CD4-positive, alpha-beta T cell treated with Interleukin-17A for 4 hours (primary cell): ENCODE measurements around the gene DCDC2.
"Not testable (repeated sequence)": the region's sequence is repeated elsewhere in the genome, so short reads cannot be mapped to it uniquely, and the experiment has no call there.

Experiments used
- DNase-seq: peaks from one replicate; pipeline ENCODE4 v3.0.0-alpha.2; 2020; ENCODE audit warnings: mixed read lengths

DCDC2 gene

DNA sequence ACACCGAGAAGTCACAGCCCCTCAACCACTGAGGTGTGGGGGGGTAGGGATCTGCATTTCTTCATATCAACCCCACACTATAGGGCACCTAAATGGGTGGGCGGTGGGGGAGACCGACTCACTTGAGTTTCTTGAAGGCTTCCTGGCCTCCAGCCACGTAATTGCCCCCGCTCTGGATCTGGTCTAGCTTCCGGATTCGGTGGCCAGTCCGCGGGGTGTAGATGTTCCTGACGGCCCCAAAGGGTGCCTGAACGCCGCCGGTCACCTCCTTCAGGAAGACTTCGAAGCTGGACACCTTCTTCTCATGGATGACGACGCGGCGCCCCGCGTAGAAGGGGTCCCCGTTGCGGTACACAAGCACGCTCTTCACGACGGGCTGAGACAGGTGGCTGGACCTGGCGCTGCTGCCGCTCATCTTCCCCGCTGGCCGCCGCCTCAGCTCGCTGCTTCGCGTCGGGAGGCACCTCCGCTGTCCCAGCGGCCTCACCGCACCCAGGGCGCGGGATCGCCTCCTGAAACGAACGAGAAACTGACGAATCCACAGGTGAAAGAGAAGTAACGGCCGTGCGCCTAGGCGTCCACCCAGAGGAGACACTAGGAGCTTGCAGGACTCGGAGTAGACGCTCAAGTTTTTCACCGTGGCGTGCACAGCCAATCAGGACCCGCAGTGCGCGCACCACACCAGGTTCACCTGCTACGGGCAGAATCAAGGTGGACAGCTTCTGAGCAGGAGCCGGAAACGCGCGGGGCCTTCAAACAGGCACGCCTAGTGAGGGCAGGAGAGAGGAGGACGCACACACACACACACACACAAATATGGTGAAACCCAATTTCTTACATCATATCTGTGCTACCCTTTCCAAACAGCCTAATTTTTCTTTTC lies at the start of gene DCDC2:
DCDC2 (minus strand) TSS at position 724 of the 883 bp plus-strand sequence; CDS start at position 415, 309 bp downstream.
- peak; percentile 52 for DNase-seq

GRCh38 chr6:24405262-24405661 lies 47.4 kb upstream of the DCDC2 start:
- DNase-seq: no peak

DNA sequence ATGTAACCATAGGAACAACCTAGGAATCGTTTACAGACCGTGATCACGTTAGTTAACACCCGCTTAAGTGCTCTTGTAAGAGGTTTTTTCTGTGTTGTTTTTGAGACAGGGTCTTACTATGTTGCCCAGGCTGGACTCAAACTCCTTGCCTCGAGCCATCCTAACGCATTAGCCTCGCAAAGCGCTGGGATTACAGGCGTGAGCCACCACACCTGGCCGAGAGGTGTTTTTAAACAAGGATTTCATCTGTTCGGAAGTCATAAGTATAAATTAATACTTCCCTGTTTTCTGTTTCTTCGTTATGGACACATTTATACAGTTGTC lies 45.6 kb upstream of the DCDC2 start:
- DNase-seq: no peak

DNA sequence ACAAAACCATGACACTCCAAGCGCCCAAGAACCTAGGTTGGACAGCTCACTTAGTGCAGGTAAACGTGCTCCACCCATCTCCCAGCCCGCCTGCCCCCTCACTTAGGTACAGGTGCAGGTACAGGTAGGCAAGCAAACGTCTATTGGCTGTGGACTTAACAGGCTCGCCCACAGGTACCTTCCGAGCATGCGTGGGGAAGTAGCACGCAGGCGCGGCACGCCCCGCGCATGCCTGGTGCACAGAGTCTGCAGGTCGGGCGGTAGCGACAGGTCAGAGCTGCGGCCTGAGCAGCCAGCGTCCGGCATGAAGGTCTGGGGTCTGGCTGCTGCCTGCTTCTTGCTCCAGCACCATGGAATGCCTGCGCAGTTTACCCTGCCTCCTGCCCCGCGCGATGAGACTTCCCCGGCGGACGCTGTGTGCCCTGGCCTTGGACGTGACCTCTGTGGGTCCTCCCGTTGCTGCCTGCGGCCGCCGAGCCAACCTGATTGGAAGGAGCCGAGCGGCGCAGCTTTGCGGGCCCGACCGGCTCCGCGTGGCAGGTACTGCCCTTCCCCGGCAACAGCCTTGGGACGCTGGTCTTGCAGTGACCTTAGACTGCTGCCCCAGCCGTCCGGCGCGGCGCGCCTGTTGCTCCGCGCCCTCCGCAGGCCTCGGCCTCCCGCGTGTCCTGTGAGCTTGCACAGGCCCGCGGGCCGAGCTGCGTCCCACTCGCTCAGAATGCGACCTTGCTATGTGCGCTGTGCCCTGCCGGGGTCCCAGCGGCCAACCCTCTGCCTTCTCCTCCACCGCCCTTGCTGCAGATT lies 45.0 kb upstream of the DCDC2 start, which contains the start of gene MRS2:
MRS2 (plus strand) TSS at position 240 of the 804 bp plus-strand sequence; CDS start at position 351, 111 bp downstream.
- DNase-seq: peak; percentile 86

- DNase-seq: no peak
Observed at GRCh38 chr6:24401458-24401857, 43.6 kb upstream of the DCDC2 start.

- DNase-seq: not testable (repeated sequence)
Observed at GRCh38 chr6:24400045-24401039, 42.5 kb upstream of the DCDC2 start.

- DNase-seq: no peak
Observed at GRCh38 chr6:24397631-24398030, 39.8 kb upstream of the DCDC2 start.

GRCh38 chr6:24396824-24397223 lies 39.0 kb upstream of the DCDC2 start:
- DNase-seq: no peak

DNA sequence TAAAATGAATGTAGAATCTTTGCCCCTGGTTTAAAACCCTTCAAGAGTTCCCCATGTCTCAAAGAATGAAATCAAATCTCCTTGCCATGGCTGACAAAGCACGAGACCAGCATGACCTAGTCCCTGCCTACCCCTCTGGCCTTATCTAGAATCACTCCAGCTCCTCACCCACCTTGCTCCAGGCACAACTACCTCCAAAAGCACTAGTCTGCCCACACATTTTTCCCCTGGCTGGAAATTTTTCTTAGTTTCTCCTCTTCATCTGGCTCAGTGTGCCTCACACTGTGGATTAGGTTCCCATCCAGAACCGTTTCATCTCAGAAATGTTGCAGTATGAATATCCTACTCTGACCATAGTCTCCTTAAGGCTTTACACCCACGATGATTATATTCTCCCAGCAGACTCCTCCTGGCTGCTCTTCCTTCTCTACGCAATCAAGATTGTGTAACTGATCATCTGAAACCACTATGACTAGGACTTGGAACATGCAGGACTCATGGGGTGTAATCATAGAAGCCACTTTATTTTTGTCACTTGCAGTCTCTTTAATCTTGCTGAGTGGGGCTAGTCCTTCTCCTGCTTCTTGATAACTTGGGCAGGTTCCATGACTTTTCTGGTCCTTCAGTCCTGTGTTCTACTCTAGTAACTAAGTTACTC lies 37.0 kb upstream of the DCDC2 start:
- DNase-seq: no peak

DNA sequence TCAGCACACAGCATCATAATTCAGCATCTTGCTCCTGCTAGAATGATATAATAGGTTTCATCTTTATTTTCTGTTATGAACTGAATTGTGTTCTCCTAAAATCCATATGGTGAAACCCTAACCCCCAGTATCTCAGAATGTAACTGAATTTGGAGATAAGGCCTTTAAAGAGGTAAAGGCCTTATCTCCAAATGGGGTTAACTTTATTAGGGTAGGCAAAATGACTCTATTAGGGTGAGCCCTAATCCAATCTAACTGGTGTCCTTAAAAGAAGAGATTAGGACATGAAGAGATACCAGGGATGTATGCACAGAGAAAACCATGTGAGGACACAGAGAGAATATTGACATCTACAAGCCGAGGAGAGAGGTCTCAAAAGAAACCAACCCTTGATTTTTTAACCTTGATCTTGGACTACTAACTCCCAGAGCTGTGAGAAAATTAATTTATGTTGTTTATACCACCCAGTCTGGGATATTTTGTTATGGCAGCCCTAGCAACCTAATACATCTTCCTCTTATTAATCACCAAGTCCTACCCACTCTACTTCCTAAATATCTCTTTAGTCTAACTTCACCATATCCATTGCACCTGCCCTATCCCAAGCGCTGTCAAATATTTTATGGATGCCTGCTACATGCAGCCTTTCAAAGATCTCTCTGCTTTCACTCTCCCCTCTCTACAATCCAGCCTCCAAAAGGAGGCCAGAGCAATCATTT lies 36.4 kb upstream of the DCDC2 start:
- DNase-seq: no peak

- no peak for DNase-seq
Observed at GRCh38 chr6:24391756-24392405, 34.0 kb upstream of the DCDC2 start.

GRCh38 chr6:24391208-24391607 lies 33.3 kb upstream of the DCDC2 start:
- no peak for DNase-seq

- DNase-seq: no peak
Observed at GRCh38 chr6:24387818-24388217, 30.0 kb upstream of the DCDC2 start.

- DNase-seq: no peak
Observed at GRCh38 chr6:24385536-24386269, 27.8 kb upstream of the DCDC2 start.

DNA sequence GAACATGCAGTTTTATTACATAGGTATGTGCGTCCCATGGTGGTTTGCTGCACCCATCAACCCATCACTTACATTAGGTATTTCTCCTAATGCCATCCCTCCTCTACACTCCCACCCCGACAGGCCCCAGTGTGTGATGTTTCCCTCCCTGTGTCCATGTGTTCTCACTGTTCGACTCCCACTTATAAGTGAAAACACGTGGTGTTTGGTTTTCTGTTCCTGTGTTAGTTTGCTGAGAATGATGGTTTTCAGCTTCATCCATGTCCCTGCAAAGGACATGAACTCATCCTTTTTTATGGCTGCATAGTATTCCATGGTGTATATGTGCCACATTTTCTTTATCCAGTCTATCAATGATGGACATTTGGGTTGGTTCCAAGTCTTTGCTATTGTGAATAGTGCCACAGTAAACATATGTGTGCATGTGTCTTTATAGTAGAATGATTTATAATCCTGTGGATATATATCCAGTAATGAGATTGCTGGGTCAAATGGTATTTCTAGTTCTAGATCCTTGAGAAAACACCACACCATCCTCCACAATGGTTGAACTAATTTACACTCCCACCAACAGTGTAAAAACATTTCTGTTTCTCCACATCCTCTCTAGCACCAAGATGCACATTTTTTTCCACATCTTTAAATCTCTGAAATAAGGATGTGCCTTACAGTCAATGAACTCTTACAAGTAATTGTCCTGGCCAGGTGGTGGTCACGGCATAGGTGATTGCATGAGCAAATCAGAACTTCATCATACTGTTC lies 26.7 kb upstream of the DCDC2 start:
- not testable (repeated sequence) for DNase-seq

DNA sequence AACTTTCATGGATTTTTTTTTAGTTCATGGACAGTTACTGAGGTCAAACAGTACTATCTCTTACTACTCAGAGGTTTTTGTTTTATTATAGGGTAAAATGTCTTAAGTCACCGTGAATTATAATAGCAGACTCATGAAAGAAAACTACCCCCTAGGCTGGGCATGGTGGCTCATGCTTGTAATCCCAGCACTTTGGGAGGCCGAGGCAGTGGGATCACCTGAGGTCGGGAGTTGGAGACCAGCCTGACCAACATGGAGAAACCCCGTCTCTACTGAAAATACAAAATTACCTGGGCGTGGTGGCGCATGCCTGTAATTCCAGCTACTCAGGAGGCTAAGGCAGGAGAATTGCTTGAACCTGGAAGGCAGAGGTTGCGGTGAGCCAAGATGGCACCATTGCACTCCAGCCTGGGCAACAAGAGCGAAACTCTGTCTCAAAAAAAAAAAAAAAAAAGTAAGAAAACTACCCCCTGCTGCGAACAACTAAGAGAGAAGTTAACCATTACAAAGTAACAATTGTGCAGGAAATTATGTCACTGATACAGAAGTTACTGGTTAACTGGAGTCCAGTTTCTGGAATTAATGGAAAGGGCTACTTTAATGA lies 25.1 kb upstream of the DCDC2 start:
- DNase-seq: not testable (repeated sequence)

GRCh38 chr6:24382220-24382540 lies 24.3 kb upstream of the DCDC2 start:
- DNase-seq: no peak

GRCh38 chr6:24381476-24382219 lies 23.8 kb upstream of the DCDC2 start:
- DNase-seq: no peak
